Stomach (tissue), 9 donors: ENCODE results near the gene RAD52. TPM values are rescaled to one million over a fixed set of nuclear protein-coding genes. Genes with fewer than 3 reads are reported as not detected.

Experiments used
- DNase-seq, 2 donors: peaks; one replicate each; pipeline versions ENCODE4 v3.0.0 to v3.0.0-alpha.2; 2013 to 2019
- H3K27ac ChIP-seq, 5 donors: fragments of 200-600 bp in 4 of 5; sonication (generic) in 4 of 5; one replicate each; pipeline ENCODE4 v1.5.1; 2013 to 2019; ENCODE audit warnings: mild to moderate bottlenecking in 1 of 5, moderate library complexity in 1 of 5
- H3K27me3 ChIP-seq, 3 donors: fragments of 200-600 bp; sonication (generic); one replicate each; pipeline ENCODE4 v1.5.1; 2017 to 2019; ENCODE audit warnings: mixed run types in 1 of 3
- H3K36me3 ChIP-seq, 4 donors: fragments of 200-600 bp; sonication (generic); 1 replicate in 3 of 4; 2 replicates in 1 of 4; pipeline ENCODE4 v1.5.1; 2016 to 2019
- H3K4me1 ChIP-seq, 4 donors: fragments of 200-600 bp; sonication (generic); one replicate each; pipeline ENCODE4 v1.5.1; 2016 to 2019
- H3K4me3 ChIP-seq, 4 donors: fragments of 200-600 bp; sonication (generic) in 3 of 4; one replicate each; pipeline ENCODE4 v1.5.1; 2016 to 2019; ENCODE audit warnings: mild to moderate bottlenecking in 1 of 4
- H3K9me3 ChIP-seq, 4 donors: fragments of 200-600 bp; sonication (generic); one replicate each; pipeline ENCODE4 v1.5.1; 2016 to 2019
- EP300 ChIP-seq: sonication (generic); formaldehyde crosslinking; IDR thresholded peaks from one replicate; pipeline ENCODE4 v1.6.1; 2017; ENCODE audit warnings: antibody characterized with exemption
- POLR2A ChIP-seq, 4 donors: fragments of 450-650 bp; IDR thresholded peaks; one replicate each; pipeline ENCODE4 v1.6.1; 2016; ENCODE audit warnings: antibody characterized with exemption in 4 of 4, control low read depth in 2 of 4, mild to moderate bottlenecking in 1 of 4, moderate library complexity in 1 of 4
- POLR2AphosphoS5 ChIP-seq, 3 donors: sonication (generic); formaldehyde crosslinking; IDR thresholded peaks; one replicate each; pipeline ENCODE4 v1.6.1; 2016; ENCODE audit warnings: antibody characterized with exemption in 3 of 3
- WGBS, 5 donors: extraction: QIAGEN DNeasy Blood & Tissue Kit in 3 of 5; methylation state at CpG; one replicate each; pipeline versions ENCODE4 v1.1.5 to v1.1.7; 2013 to 2018; 5-methylcytosine and 5-hydroxymethylcytosine counted together
- intact Hi-C: fragments of 100-400 bp; cut with DNase I; formaldehyde crosslinking; loops from one replicate; pipeline ENCODE4 v1.15.1; 2023; ENCODE audit warnings: low total_unique reads
- polyA plus RNA-seq, 3 donors: library from polyadenylated mRNA; stranded (reverse); fragments of 200-250 nt; gene quantifications; one replicate each; pipeline ENCODE4 v1.2.3, GENCODE V29; 2013
- total RNA-seq, 5 donors: library from RNA; depleted of rRNA; stranded (reverse); fragments of >200 nt; gene quantifications; one replicate each; pipeline versions ENCODE4 v1.1.0 to v1.2.3, GENCODE V29; 2014 to 2016
- TF ChIP-seq, protein P1 (sequence below), 7 experiments: fragments of 450-650 bp in 4 of 7; fragments of 200-600 bp in 3 of 7; sonication (generic) in 3 of 7; IDR thresholded peaks; one replicate each; pipeline ENCODE4 v1.5.1; 2016 to 2019; ENCODE audit warnings: antibody characterized with exemption in 7 of 7, control low read depth in 2 of 7, mild to moderate bottlenecking in 1 of 7
- donor health status: healthy with polysubstance abuse.
- donor health status: Bipolar disorder and iron deficiency.
- donor health status: healthy.

RAD52 gene
- total and polyA plus RNA-seq, 8 donors = 2.3 to 62.9 (median 11.2) TPM

DNA sequence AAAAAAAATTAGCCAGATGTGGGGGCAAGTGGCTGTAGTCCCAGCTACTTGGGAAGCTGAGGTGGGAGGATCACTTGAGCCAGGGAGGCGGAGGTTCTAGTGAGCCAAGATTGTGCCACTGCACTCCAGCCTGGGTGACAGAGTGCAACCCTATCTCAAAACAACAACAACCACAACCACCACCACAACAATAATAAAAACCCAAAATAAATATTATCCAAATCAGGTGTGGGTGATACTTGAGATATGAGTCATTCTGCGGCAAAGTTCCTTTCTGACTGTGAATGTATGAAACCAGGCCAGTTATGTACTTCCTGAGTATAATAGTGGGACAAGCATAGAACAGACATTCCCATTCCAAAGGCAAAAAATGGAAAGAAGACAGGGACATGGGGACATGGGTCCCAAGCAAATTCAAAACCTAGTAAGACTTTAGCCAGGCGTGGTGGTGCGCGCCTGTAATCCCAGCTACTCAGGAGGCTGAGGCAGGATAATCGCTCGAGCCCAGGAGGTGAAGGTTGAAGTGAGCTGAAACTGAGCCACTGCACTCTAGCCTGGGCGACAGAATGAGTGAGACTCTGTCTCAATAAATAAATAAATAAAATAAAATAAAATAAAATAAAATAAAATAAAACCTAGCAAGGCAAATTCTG is 31.8 kb upstream of the RAD52 start:
- H3K4me1 ChIP-seq = no peaks in the 10 kb centered on the region
- WGBS, 5 donors = 91 to 95% (median 92%) methylated on average over 8 of the region's 8 CpGs
- intact Hi-C loops = no loop called here
- peaks cover 0 to 3% (median 0%) of the 10 kb centered on the region in 4 donors for H3K36me3 ChIP-seq
- H3K9me3 ChIP-seq = no peaks in the 10 kb centered on the region
- no peak for DNase-seq
- H3K27ac ChIP-seq = no peak overlapping the region
- no peaks in the 10 kb centered on the region for H3K27me3 ChIP-seq
- TF ChIP-seq EP300 (no peak), POLR2AphosphoS5 (IDR thresholded peaks at IDR 0.05) (no peak), POLR2A (IDR thresholded peaks at IDR 0.05) (no peak)
- TF ChIP-seq, protein P1, sequence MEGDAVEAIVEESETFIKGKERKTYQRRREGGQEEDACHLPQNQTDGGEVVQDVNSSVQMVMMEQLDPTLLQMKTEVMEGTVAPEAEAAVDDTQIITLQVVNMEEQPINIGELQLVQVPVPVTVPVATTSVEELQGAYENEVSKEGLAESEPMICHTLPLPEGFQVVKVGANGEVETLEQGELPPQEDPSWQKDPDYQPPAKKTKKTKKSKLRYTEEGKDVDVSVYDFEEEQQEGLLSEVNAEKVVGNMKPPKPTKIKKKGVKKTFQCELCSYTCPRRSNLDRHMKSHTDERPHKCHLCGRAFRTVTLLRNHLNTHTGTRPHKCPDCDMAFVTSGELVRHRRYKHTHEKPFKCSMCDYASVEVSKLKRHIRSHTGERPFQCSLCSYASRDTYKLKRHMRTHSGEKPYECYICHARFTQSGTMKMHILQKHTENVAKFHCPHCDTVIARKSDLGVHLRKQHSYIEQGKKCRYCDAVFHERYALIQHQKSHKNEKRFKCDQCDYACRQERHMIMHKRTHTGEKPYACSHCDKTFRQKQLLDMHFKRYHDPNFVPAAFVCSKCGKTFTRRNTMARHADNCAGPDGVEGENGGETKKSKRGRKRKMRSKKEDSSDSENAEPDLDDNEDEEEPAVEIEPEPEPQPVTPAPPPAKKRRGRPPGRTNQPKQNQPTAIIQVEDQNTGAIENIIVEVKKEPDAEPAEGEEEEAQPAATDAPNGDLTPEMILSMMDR (IDR thresholded peaks at IDR 0.05) = no peak
- H3K4me3 ChIP-seq = no peak overlapping the region

DNA sequence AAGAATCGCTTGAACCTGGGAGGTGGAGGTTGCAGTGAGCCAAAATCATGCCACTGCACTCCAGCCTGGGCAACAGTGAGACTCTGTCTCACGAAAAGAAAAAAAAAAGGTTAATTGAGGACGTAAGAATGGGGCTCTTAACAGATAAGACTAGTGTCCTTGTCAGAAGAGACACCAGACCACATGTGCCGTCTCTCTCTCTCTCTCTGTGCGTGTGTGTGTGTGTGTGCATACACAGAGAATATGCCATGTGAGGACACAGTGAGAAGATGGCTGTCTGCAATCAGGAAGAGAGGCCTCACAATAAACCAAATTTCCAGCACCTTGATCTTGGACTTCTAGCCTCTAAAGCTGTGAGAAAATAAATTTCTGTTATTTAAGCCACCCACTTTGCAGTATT is 29.9 kb upstream of the RAD52 start:
- intact Hi-C loops = no loop called here
- H3K36me3 ChIP-seq = peaks cover 0 to 8% (median 0%) of the 10 kb centered on the region in 4 donors
- DNase-seq = no peak
- H3K27ac ChIP-seq = no peak overlapping the region
- no peaks in the 10 kb centered on the region for H3K9me3 ChIP-seq
- H3K4me3 ChIP-seq = no peak overlapping the region
- no peaks in the 10 kb centered on the region for H3K27me3 ChIP-seq
- H3K4me1 ChIP-seq = no peaks in the 10 kb centered on the region
- 74 to 93% (median 90%) methylated on average over 5 of the region's 5 CpGs for WGBS, 5 donors
- TF ChIP-seq POLR2A (IDR thresholded peaks at IDR 0.05) = no peak
- no peak for TF ChIP-seq POLR2AphosphoS5 (IDR thresholded peaks at IDR 0.05)
- TF ChIP-seq EP300 = no peak
- TF ChIP-seq, protein P1 (IDR thresholded peaks at IDR 0.05) = no peak

DNA sequence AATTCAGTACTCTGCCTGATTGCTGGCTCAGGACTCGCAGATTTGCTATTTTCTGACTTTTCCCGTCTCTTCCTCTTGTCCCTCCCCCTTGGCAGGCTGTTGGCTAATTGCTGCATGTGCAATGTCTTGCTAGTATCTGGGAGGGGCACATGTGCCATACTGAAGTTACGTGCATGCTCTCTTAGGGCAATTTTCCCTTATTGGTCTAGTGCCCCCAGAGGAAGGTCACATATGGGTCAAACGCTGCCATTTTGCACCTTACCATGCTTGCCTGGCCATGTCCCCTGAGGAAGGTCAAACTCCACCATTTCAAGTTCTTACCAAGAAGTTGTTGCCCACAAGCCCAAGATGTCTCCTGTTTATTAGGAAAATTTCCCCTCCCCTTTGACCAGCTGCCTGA is 27.7 kb upstream of the RAD52 start:
- intact Hi-C loops = no loop called here
- no peak for DNase-seq
- Histone ChIP-seq H3K9me3 (no peaks in the 10 kb centered on the region), H3K36me3 (peaks cover 0 to 8% (median 0%) of the 10 kb centered on the region in 4 donors), H3K4me3 (no peak overlapping the region), H3K4me1 (no peaks in the 10 kb centered on the region), H3K27me3 (no peaks in the 10 kb centered on the region), H3K27ac (no peak overlapping the region)
- no peak for TF ChIP-seq EP300
- no peak for TF ChIP-seq POLR2AphosphoS5 (IDR thresholded peaks at IDR 0.05)
- TF ChIP-seq, protein P1 (IDR thresholded peaks at IDR 0.05) = no peak
- TF ChIP-seq POLR2A (IDR thresholded peaks at IDR 0.05) = no peak
- WGBS, 5 donors = 95 to 99% (median 96%) methylated on average over 4 of the region's 4 CpGs

GRCh38 chr12:976644-977043 is 27.1 kb upstream of the RAD52 start:
- DNase-seq = no peak
- Histone ChIP-seq H3K4me1 (no peaks in the 10 kb centered on the region), H3K27me3 (no peaks in the 10 kb centered on the region), H3K27ac (no peak overlapping the region), H3K36me3 (peaks cover 0 to 8% (median 0%) of the 10 kb centered on the region in 4 donors), H3K9me3 (no peaks in the 10 kb centered on the region), H3K4me3 (no peak overlapping the region)
- TF ChIP-seq EP300 (no peak), POLR2AphosphoS5 (IDR thresholded peaks at IDR 0.05) (no peak), POLR2A (IDR thresholded peaks at IDR 0.05) (no peak)
- TF ChIP-seq, protein P1 (IDR thresholded peaks at IDR 0.05) = no peak
- WGBS, 5 donors = 76 to 89% (median 86%) methylated on average over 6 of the region's 6 CpGs
- intact Hi-C loops = no loop called here
